GM18951 (cell line): ENCODE data around the gene BCL11A.

Source experiments
- POLR2A ChIP-seq: IDR thresholded peaks from 4 replicates; pipeline ENCODE4 v1.6.1; 2011; ENCODE audit warnings: mild to moderate bottlenecking; ENCODE audit not compliant: insufficient read length, insufficient read depth; ENCODE audit errors: extremely low read depth
- in situ Hi-C: fragments of 300-500 bp; cut with MboI; formaldehyde crosslinking; loops from one replicate; pipeline ENCODE4 v1.12.0; 2022; ENCODE audit warnings: low sequenced_read_pairs, mixed read lengths, inconsistent platforms; ENCODE audit not compliant: unreplicated experiment

BCL11A gene

GRCh38 chr2:60413069-60413813 is 140.2 kb downstream of the BCL11A start:
- in situ Hi-C loops = no loop called here
- TF ChIP-seq POLR2A = no peak

GRCh38 chr2:60412620-60413019 is 140.8 kb downstream of the BCL11A start:
- no peak for TF ChIP-seq POLR2A
- in situ Hi-C loops = no loop called here

GRCh38 chr2:60412027-60412426 is 141.4 kb downstream of the BCL11A start:
- in situ Hi-C loops = no loop called here
- TF ChIP-seq POLR2A = no peak

- no peak for TF ChIP-seq POLR2A
- in situ Hi-C loops = no loop called here
Observed at GRCh38 chr2:60411295-60411694, 142.2 kb downstream of the BCL11A start.

GRCh38 chr2:60410456-60411146 is 142.9 kb downstream of the BCL11A start:
- in situ Hi-C loops = no loop called here
- TF ChIP-seq POLR2A = no peak

GRCh38 chr2:60409531-60409871 is 144.0 kb downstream of the BCL11A start:
- in situ Hi-C loops = no loop called here

GRCh38 chr2:60408811-60409530 is 144.5 kb downstream of the BCL11A start:
- TF ChIP-seq POLR2A = no peak
- in situ Hi-C loops = no loop called here

More at GRCh38 chr2:60409531-60409871, 144.0 kb downstream of the BCL11A start:
- no peak for TF ChIP-seq POLR2A

- in situ Hi-C loops = no loop called here
Observed at GRCh38 chr2:60408207-60408606, 145.2 kb downstream of the BCL11A start.

GRCh38 chr2:60407398-60407797 is 146.1 kb downstream of the BCL11A start:
- TF ChIP-seq POLR2A = no peak
- in situ Hi-C loops = no loop called here

More at GRCh38 chr2:60408207-60408606, 145.2 kb downstream of the BCL11A start:
- TF ChIP-seq POLR2A = no peak

- in situ Hi-C loops = no loop called here
- no peak for TF ChIP-seq POLR2A
Observed at GRCh38 chr2:60406192-60406591, 147.3 kb downstream of the BCL11A start.

- no peak for TF ChIP-seq POLR2A
- in situ Hi-C loops = no loop called here
Observed at GRCh38 chr2:60405271-60405919, 148.1 kb downstream of the BCL11A start.
